Small intestine (tissue), 7 donors: ENCODE measurements around the gene VAPA. TPM values are rescaled to one million over a fixed set of nuclear protein-coding genes. Genes with fewer than 3 reads are reported as not detected.
A peak's percentile ranks its signal among the peaks of the same experiment; 100 is the strongest.

Experiments used
- DNase-seq, 2 donors: peaks; one replicate each; pipeline versions ENCODE4 v3.0.0 to v3.0.0-alpha.2; 2013
- FAIRE-seq: peaks from 2 replicates; lab custom pipeline; 2012; peaks lifted over from hg19 to GRCh38; lab: Jason Lieb, UNC
- H3K27ac ChIP-seq, 3 donors: one replicate each; pipeline ENCODE4 v1.5.1; 2013; ENCODE audit warnings: low read length in 2 of 3, mild to moderate bottlenecking in 2 of 3, control low read depth in 1 of 3, inconsistent platforms in 1 of 3, low read depth in 1 of 3, moderate library complexity in 1 of 3
- H3K27me3 ChIP-seq, 3 donors: one replicate each; pipeline ENCODE4 v1.6.1; 2013; ENCODE audit warnings: low read length in 3 of 3, inconsistent platforms in 1 of 3; ENCODE audit not compliant: control insufficient read depth in 3 of 3, insufficient read depth in 3 of 3
- H3K36me3 ChIP-seq, 3 donors: one replicate each; pipeline ENCODE4 v1.6.1; 2013; ENCODE audit warnings: low read length in 3 of 3, inconsistent platforms in 1 of 3, low read depth in 1 of 3, mild to moderate bottlenecking in 1 of 3, moderate library complexity in 1 of 3; ENCODE audit not compliant: control insufficient read depth in 3 of 3, insufficient read depth in 2 of 3
- H3K4me1 ChIP-seq, 3 donors: one replicate each; pipeline ENCODE4 v1.6.1; 2013; ENCODE audit warnings: low read length in 2 of 3, inconsistent platforms in 1 of 3, low read depth in 1 of 3, mild to moderate bottlenecking in 1 of 3, moderate library complexity in 1 of 3; ENCODE audit not compliant: control insufficient read depth in 3 of 3, insufficient read depth in 2 of 3
- H3K4me3 ChIP-seq, 3 donors: one replicate each; pipeline ENCODE4 v1.5.1; 2013; ENCODE audit warnings: low read length in 3 of 3, control low read depth in 1 of 3, inconsistent platforms in 1 of 3, low read depth in 1 of 3, mild to moderate bottlenecking in 1 of 3, moderate library complexity in 1 of 3
- H3K9me3 ChIP-seq, 2 donors: one replicate each; pipeline ENCODE4 v1.6.1; 2013; ENCODE audit warnings: low read depth in 1 of 2, low read length in 1 of 2; ENCODE audit not compliant: control insufficient read depth in 2 of 2, insufficient read depth in 1 of 2
- WGBS, 3 donors: extraction: QIAGEN DNeasy Blood & Tissue Kit; methylation state at CpG; one replicate each; pipeline ENCODE4 v1.1.7; 2013; 5-methylcytosine and 5-hydroxymethylcytosine counted together
- polyA plus RNA-seq, 4 donors: library from polyadenylated mRNA; stranded (reverse) in 3 of 4; unstranded in 1 of 4; fragments of 200-250 nt in 3 of 4; fragments of 120-200 nt in 1 of 4; gene quantifications; one replicate each; pipeline versions ENCODE4 v1.2.1 to v1.2.3, GENCODE V29; 2013
- donor health status: healthy with polysubstance abuse.
- donor health status: control.
- donor health status: control.
- donor health status: Bipolar disorder and iron deficiency.
- donor health status: healthy.

VAPA gene
- polyA plus RNA-seq, 4 donors = 129 to 229 (median 163) TPM

- Histone ChIP-seq H3K4me3 (no peak overlapping the region), H3K4me1 (no peaks in the 10 kb centered on the region), H3K9me3 (no peaks in the 10 kb centered on the region), H3K27ac (no peak overlapping the region), H3K27me3 (peaks cover 0 to 15% (median 0%) of the 10 kb centered on the region in 3 donors), H3K36me3 (no peaks in the 10 kb centered on the region)
- DNase-seq (no peak), FAIRE-seq (no peak)
- WGBS, 3 donors = 61 to 71% (median 65%) methylated on average over 31 of the region's 31 CpGs
Observed at GRCh38 chr18:9968081-9968848, 54.4 kb downstream of the VAPA start.

- H3K27ac ChIP-seq = no peak overlapping the region
- H3K27me3 ChIP-seq = peaks cover 0 to 15% (median 0%) of the 10 kb centered on the region in 3 donors
- DNase-seq (no peak), FAIRE-seq (no peak)
- no peak overlapping the region for H3K4me3 ChIP-seq
- 62 to 88% (median 87%) methylated on average over 14 of the region's 14 CpGs for WGBS, 3 donors
- H3K36me3 ChIP-seq = no peaks in the 10 kb centered on the region
- no peaks in the 10 kb centered on the region for H3K4me1 ChIP-seq
- no peaks in the 10 kb centered on the region for H3K9me3 ChIP-seq
Observed at GRCh38 chr18:9969247-9969646, 55.4 kb downstream of the VAPA start.

- Histone ChIP-seq H3K27me3 (peaks cover 0 to 10% (median 0%) of the 10 kb centered on the region in 3 donors), H3K9me3 (peaks cover 0 to 4% of the 10 kb centered on the region in 2 donors), H3K27ac (no peak overlapping the region), H3K36me3 (no peaks in the 10 kb centered on the region), H3K4me3 (no peak overlapping the region), H3K4me1 (no peaks in the 10 kb centered on the region)
- FAIRE-seq = no peak
- WGBS, 3 donors = 2 to 9% (median 3%) methylated on average over 4 of the region's 4 CpGs
- peak; percentile 81 to 87 for DNase-seq
Observed at GRCh38 chr18:9971313-9971920, 57.6 kb downstream of the VAPA start.

GRCh38 chr18:9973470-9973869 is 59.7 kb downstream of the VAPA start:
- Histone ChIP-seq H3K27me3 (peaks cover 0 to 6% (median 0%) of the 10 kb centered on the region in 3 donors), H3K4me1 (no peaks in the 10 kb centered on the region), H3K36me3 (no peaks in the 10 kb centered on the region), H3K9me3 (peaks cover 0 to 4% of the 10 kb centered on the region in 2 donors), H3K27ac (no peak overlapping the region), H3K4me3 (no peak overlapping the region)
- no peak for FAIRE-seq
- WGBS, 3 donors = 86 to 93% (median 89%) methylated on average over 4 of the region's 4 CpGs
- no peak for DNase-seq

- DNase-seq (no peak), FAIRE-seq (no peak)
- H3K36me3 ChIP-seq = no peaks in the 10 kb centered on the region
- no peak overlapping the region for H3K27ac ChIP-seq
- H3K9me3 ChIP-seq = peaks cover 0 to 4% of the 10 kb centered on the region in 2 donors
- H3K4me3 ChIP-seq = no peak overlapping the region
- no peaks in the 10 kb centered on the region for H3K4me1 ChIP-seq
- peaks cover 0 to 2% (median 0%) of the 10 kb centered on the region in 3 donors for H3K27me3 ChIP-seq
- 89 to 95% (median 92%) methylated on average over 2 of the region's 2 CpGs for WGBS, 3 donors
Observed at GRCh38 chr18:9974279-9974915, 60.6 kb downstream of the VAPA start.

- DNase-seq = no peak
- H3K9me3 ChIP-seq = peaks cover 0 to 4% of the 10 kb centered on the region in 2 donors
- H3K27ac ChIP-seq = no peak overlapping the region
- no peak overlapping the region for H3K4me3 ChIP-seq
- no peaks in the 10 kb centered on the region for H3K27me3 ChIP-seq
- H3K36me3 ChIP-seq = no peaks in the 10 kb centered on the region
- H3K4me1 ChIP-seq = no peaks in the 10 kb centered on the region
- FAIRE-seq = no peak
Observed at GRCh38 chr18:9975658-9976057, 61.8 kb downstream of the VAPA start.

GRCh38 chr18:9982711-9983110 is 68.9 kb downstream of the VAPA start:
- Histone ChIP-seq H3K27ac (no peak overlapping the region), H3K4me3 (no peak overlapping the region), H3K4me1 (no peaks in the 10 kb centered on the region), H3K9me3 (peaks cover 0 to 5% of the 10 kb centered on the region in 2 donors), H3K36me3 (no peaks in the 10 kb centered on the region), H3K27me3 (no peaks in the 10 kb centered on the region)
- 81 to 93% (median 82%) methylated on average over 5 of the region's 5 CpGs for WGBS, 3 donors
- FAIRE-seq = no peak
- no peak for DNase-seq

- peaks cover 0 to 5% of the 10 kb centered on the region in 2 donors for H3K9me3 ChIP-seq
- H3K4me1 ChIP-seq = peaks cover 0 to 5% (median 0%) of the 10 kb centered on the region in 3 donors
- peak overlapping the region in 1 of 3 donors; percentile 54 for H3K27ac ChIP-seq
- no peak overlapping the region for H3K4me3 ChIP-seq
- WGBS, 3 donors = 69 to 82% (median 81%) methylated on average over 5 of the region's 5 CpGs
- FAIRE-seq (no peak), DNase-seq (no peak)
- H3K36me3 ChIP-seq = no peaks in the 10 kb centered on the region
- no peaks in the 10 kb centered on the region for H3K27me3 ChIP-seq
Observed at GRCh38 chr18:9984080-9984479, 70.3 kb downstream of the VAPA start.
